ENCODE results near the gene RNF224.
"Not testable (repeated sequence)": the region's sequence is repeated elsewhere in the genome, so short reads cannot be mapped to it uniquely, and the experiment has no call there.

Gene RNF224

DNA sequence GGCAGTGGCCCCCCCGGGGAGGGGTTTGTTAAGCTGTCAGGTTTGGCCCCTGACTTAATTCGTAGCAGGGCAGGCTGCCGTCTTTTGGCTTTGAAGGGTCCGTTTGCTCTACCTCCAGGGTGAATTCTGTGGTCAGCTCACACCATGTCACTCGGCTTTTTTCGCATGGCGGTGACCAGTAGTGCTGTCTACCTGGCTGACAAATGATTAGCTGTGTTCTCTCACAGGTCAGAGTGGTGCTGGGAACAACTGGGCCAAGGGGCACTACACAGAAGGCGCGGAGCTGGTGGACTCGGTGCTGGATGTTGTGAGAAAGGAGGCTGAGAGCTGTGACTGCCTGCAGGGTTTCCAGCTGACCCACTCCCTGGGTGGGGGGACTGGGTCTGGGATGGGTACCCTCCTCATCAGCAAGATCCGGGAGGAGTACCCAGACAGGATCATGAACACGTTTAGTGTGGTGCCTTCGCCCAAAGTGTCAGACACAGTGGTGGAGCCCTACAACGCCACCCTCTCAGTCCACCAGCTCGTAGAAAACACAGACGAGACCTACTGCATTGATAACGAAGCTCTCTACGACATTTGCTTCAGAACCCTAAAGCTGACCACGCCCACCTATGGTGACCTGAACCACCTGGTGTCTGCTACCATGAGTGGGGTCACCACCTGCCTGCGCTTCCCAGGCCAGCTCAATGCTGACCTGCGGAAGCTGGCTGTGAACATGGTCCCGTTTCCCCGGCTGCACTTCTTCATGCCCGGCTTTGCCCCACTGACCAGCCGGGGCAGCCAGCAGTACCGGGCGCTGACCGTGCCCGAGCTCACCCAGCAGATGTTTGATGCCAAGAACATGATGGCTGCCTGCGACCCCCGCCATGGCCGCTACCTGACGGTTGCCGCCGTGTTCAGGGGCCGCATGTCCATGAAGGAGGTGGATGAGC lies 15.2 kb downstream of the RNF224 start:
- Histone ChIP-seq H4K20me1 (ENCODE audit: insufficient read depth, low read length) (peaks cover 45% of the 10 kb centered on the region), H3K9me3 (ENCODE audit: insufficient read depth, low read length, severe bottlenecking) (no peaks in the 10 kb centered on the region), H3K4me1 (ENCODE audit: insufficient read depth, low read length) (peaks cover 40% of the 10 kb centered on the region), H3K79me2 (ENCODE audit: insufficient read depth, low read length) (peaks cover 25% of the 10 kb centered on the region), H3K4me3 (ENCODE audit: low read depth in 1 of 2, low read length in 2 of 2) (peak overlapping the region; percentile 76 to 91; a peak in 3 of 4 replicates), H3K9ac (ENCODE audit: low read depth, low read length) (peak overlapping the region; percentile 81), H3K27me3 (ENCODE audit: insufficient read depth, low read length, poor library complexity) (no peaks in the 10 kb centered on the region), H3K27ac (ENCODE audit: low read length) (peak overlapping the region; percentile 60), H3K36me3 (ENCODE audit: insufficient read depth, low read length) (peaks cover 25% of the 10 kb centered on the region), H3K4me2 (ENCODE audit: insufficient read depth, low read length) (peak overlapping the region; percentile 90), H2AFZ (ENCODE audit: low read depth, low read length) (no peak overlapping the region)
- no peak for ATAC-seq (ENCODE audit: insufficient read depth, low read depth)
- no peak for DNase-seq
- no peak for TF ChIP-seq EZH2 (IDR thresholded peaks at IDR 0.05; ENCODE audit: borderline replicate concordance, low read depth, low read length, severe bottlenecking)
- TF ChIP-seq, protein P1, sequence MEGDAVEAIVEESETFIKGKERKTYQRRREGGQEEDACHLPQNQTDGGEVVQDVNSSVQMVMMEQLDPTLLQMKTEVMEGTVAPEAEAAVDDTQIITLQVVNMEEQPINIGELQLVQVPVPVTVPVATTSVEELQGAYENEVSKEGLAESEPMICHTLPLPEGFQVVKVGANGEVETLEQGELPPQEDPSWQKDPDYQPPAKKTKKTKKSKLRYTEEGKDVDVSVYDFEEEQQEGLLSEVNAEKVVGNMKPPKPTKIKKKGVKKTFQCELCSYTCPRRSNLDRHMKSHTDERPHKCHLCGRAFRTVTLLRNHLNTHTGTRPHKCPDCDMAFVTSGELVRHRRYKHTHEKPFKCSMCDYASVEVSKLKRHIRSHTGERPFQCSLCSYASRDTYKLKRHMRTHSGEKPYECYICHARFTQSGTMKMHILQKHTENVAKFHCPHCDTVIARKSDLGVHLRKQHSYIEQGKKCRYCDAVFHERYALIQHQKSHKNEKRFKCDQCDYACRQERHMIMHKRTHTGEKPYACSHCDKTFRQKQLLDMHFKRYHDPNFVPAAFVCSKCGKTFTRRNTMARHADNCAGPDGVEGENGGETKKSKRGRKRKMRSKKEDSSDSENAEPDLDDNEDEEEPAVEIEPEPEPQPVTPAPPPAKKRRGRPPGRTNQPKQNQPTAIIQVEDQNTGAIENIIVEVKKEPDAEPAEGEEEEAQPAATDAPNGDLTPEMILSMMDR (IDR thresholded peaks at IDR 0.05; ENCODE audit: borderline replicate concordance, extremely low read depth, low read length, poor library complexity, severe bottlenecking): no peak

DNA sequence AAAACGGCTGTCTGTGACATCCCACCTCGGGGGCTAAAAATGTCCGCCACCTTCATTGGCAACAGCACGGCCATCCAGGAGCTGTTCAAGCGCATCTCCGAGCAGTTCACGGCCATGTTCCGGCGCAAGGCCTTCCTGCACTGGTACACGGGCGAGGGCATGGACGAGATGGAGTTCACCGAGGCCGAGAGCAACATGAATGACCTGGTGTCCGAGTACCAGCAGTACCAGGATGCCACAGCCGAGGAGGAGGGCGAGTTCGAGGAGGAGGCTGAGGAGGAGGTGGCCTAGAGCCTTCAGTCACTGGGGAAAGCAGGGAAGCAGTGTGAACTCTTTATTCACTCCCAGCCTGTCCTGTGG lies 15.9 kb downstream of the RNF224 start:
- peaks cover 41% of the 10 kb centered on the region for H4K20me1 ChIP-seq (ENCODE audit: insufficient read depth, low read length)
- not testable (repeated sequence) for H3K27me3 ChIP-seq (ENCODE audit: insufficient read depth, low read length, poor library complexity); DNase-seq; H3K9ac ChIP-seq (ENCODE audit: low read depth, low read length); H3K9me3 ChIP-seq (ENCODE audit: insufficient read depth, low read length, severe bottlenecking); ATAC-seq (ENCODE audit: insufficient read depth, low read depth); H2AFZ ChIP-seq (ENCODE audit: low read depth, low read length); H3K27ac ChIP-seq (ENCODE audit: low read length)
- peaks cover 25% of the 10 kb centered on the region for H3K79me2 ChIP-seq (ENCODE audit: insufficient read depth, low read length)
- H3K4me1 ChIP-seq (ENCODE audit: insufficient read depth, low read length): peaks cover 40% of the 10 kb centered on the region
- H3K4me2 ChIP-seq (ENCODE audit: insufficient read depth, low read length): peak overlapping the region; percentile 90; the same call in 1 of the 2 replicates
- H3K36me3 ChIP-seq (ENCODE audit: insufficient read depth, low read length): peaks cover 25% of the 10 kb centered on the region
- peak overlapping the region in 1 of 2 experiments; percentile 39; a peak in 1 of 4 replicates for H3K4me3 ChIP-seq (ENCODE audit: low read depth in 1 of 2, low read length in 2 of 2)

DNA sequence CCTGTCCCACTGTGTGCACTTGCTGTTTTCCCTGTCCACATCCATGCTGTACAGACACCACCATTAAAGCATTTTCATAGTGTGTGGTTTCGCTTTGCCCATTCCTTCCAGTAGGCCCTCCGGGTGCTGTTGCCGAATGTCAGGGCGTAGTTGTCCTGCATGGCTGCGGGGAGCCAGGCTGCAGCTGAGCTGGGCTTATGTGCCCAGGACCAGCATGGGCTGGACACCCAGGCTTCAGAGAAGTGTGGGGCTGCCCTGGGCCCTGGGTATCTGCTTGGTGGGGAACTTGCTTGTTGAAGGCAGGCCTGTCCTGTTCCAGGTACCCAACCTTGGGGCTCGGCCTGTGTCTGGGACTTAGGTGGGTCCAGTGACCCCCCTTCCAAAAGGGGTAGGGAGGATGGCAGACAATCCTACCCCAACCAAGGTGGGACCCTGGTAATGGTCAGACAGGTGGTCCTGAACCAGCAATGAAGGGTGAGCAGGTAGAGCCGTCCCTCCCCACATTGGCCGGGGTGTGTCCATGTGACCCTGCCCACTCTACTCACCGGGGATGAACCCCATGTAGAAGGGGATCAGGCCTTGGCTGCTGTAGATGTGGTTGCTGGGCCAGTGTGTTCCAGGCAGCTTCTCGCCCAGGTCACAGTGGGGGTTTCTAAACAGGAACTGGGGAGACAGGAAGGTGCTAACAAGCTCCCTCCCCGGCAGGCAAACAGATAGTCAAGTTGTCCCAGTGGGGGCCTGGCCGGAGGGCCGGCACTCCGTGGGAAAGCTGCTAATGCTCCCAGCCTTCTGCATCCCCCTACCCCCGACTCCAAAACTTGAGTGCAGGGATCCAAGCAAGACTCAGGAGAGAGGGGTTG lies 16.6 kb downstream of the RNF224 start:
- peak overlapping the region; percentile 90; the same call in 1 of the 2 replicates for H3K4me2 ChIP-seq (ENCODE audit: insufficient read depth, low read length)
- ATAC-seq (ENCODE audit: insufficient read depth, low read depth): no peak
- no peak overlapping the region for H3K9ac ChIP-seq (ENCODE audit: low read depth, low read length)
- H3K4me3 ChIP-seq (ENCODE audit: low read depth in 1 of 2, low read length in 2 of 2): peak overlapping the region in 1 of 2 experiments; percentile 39; a peak in 1 of 4 replicates
- H3K27ac ChIP-seq (ENCODE audit: low read length): no peak overlapping the region
- no peaks in the 10 kb centered on the region for H3K9me3 ChIP-seq (ENCODE audit: insufficient read depth, low read length, severe bottlenecking)
- H3K4me1 ChIP-seq (ENCODE audit: insufficient read depth, low read length): peaks cover 34% of the 10 kb centered on the region
- no peaks in the 10 kb centered on the region for H3K27me3 ChIP-seq (ENCODE audit: insufficient read depth, low read length, poor library complexity)
- no peak for DNase-seq
- peaks cover 25% of the 10 kb centered on the region for H3K79me2 ChIP-seq (ENCODE audit: insufficient read depth, low read length)
- H3K36me3 ChIP-seq (ENCODE audit: insufficient read depth, low read length): peaks cover 25% of the 10 kb centered on the region
- H4K20me1 ChIP-seq (ENCODE audit: insufficient read depth, low read length): peaks cover 38% of the 10 kb centered on the region
- no peak overlapping the region for H2AFZ ChIP-seq (ENCODE audit: low read depth, low read length)
- no peak for TF ChIP-seq EZH2 (IDR thresholded peaks at IDR 0.05; ENCODE audit: borderline replicate concordance, low read depth, low read length, severe bottlenecking)
- TF ChIP-seq, protein P1 (IDR thresholded peaks at IDR 0.05; ENCODE audit: borderline replicate concordance, extremely low read depth, low read length, poor library complexity, severe bottlenecking): no peak

All from DND-41 (cell line).